Vagina (tissue), 2 donors: ENCODE measurements around the gene KRTAP10-3. TPM values are rescaled to one million over a fixed set of nuclear protein-coding genes. Genes with fewer than 3 reads are reported as not detected.
A peak's percentile ranks its signal among the peaks of the same experiment; 100 is the strongest.
"Not testable (repeated sequence)": the region's sequence is repeated elsewhere in the genome, so short reads cannot be mapped to it uniquely, and the experiment has no call there.

Experiments
- DNase-seq, 2 donors: peaks; one replicate each; pipeline ENCODE4 v3.0.0-alpha.2; 2017; ENCODE audit errors: extremely low spot score in 2 of 2
- H3K27ac ChIP-seq: fragments of 200-600 bp; sonication (generic); one replicate; pipeline ENCODE4 v1.5.1; 2019
- H3K27me3 ChIP-seq: fragments of 200-600 bp; sonication (generic); one replicate; pipeline ENCODE4 v1.5.1; 2019
- H3K36me3 ChIP-seq, 2 donors: fragments of 200-600 bp; sonication (generic); one replicate each; pipeline ENCODE4 v1.5.1; 2017 to 2019
- H3K4me1 ChIP-seq: fragments of 200-600 bp; sonication (generic); one replicate; pipeline ENCODE4 v1.5.1; 2019
- H3K4me3 ChIP-seq, 2 donors: fragments of 200-600 bp; sonication (generic); 1 replicate in 1 of 2; 2 replicates in 1 of 2; pipeline ENCODE4 v1.5.1; 2016 to 2019
- H3K9me3 ChIP-seq: fragments of 200-600 bp; sonication (generic); one replicate; pipeline ENCODE4 v1.5.1; 2019
- POLR2A ChIP-seq, 2 donors: fragments of 450-650 bp; IDR thresholded peaks; one replicate each; pipeline ENCODE4 v1.6.1; 2017; ENCODE audit warnings: antibody characterized with exemption in 2 of 2, mild to moderate bottlenecking in 2 of 2, moderate library complexity in 2 of 2
- POLR2AphosphoS5 ChIP-seq, 2 donors: sonication (generic); formaldehyde crosslinking; IDR thresholded peaks; one replicate each; pipeline ENCODE4 v1.9.0; 2017; ENCODE audit warnings: antibody characterized with exemption in 2 of 2, mild to moderate bottlenecking in 2 of 2, low read depth in 1 of 2; ENCODE audit not compliant: insufficient read depth in 1 of 2
- intact Hi-C: fragments of 100-400 bp; cut with DNase I; formaldehyde crosslinking; loops from one replicate; pipeline ENCODE4 v1.15.1; 2023
- total RNA-seq: library from RNA; depleted of rRNA; stranded (reverse); fragments of >200 nt; gene quantifications from one replicate; pipeline ENCODE4 v1.2.3, GENCODE V29; 2016
- TF ChIP-seq, protein P1 (sequence below), 3 experiments: fragments of 450-650 bp in 2 of 3; fragments of 200-600 bp in 1 of 3; sonication (generic) in 1 of 3; IDR thresholded peaks; one replicate each; pipeline ENCODE4 v1.5.1; 2017 to 2019; ENCODE audit warnings: antibody characterized with exemption in 3 of 3, mild to moderate bottlenecking in 2 of 3, moderate library complexity in 2 of 3

KRTAP10-3 gene
- total RNA-seq, 1 donor from 2014 or later = not detected

DNA sequence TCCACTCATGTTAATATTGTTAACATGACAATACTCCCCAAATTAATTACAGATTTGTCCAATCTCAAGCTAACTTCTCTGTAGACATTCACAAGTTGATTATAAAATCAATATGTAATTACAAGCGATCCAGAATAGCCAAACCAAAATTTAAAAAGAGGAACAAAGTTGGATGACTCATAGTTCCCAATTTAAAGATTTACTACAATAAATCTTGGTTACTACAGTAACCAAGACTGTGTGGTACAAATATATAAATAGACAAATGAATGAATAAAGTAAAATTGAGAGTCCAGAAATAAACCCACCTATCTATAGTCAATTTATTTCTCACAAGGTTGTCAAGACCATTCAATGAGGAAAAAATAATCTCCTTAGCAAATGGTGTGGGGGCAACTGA lies 7.8 kb upstream of the KRTAP10-3 start:
- TF ChIP-seq POLR2AphosphoS5 (IDR thresholded peaks at IDR 0.05; ENCODE audit: insufficient read depth in 1 of 2, low read depth in 1 of 2) (no peak), POLR2A (IDR thresholded peaks at IDR 0.05) (no peak)
- TF ChIP-seq, protein P1, sequence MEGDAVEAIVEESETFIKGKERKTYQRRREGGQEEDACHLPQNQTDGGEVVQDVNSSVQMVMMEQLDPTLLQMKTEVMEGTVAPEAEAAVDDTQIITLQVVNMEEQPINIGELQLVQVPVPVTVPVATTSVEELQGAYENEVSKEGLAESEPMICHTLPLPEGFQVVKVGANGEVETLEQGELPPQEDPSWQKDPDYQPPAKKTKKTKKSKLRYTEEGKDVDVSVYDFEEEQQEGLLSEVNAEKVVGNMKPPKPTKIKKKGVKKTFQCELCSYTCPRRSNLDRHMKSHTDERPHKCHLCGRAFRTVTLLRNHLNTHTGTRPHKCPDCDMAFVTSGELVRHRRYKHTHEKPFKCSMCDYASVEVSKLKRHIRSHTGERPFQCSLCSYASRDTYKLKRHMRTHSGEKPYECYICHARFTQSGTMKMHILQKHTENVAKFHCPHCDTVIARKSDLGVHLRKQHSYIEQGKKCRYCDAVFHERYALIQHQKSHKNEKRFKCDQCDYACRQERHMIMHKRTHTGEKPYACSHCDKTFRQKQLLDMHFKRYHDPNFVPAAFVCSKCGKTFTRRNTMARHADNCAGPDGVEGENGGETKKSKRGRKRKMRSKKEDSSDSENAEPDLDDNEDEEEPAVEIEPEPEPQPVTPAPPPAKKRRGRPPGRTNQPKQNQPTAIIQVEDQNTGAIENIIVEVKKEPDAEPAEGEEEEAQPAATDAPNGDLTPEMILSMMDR (IDR thresholded peaks at IDR 0.05) = no peak
- intact Hi-C loops = no loop called here
- no peak for DNase-seq
- H3K27me3 ChIP-seq = no peaks in the 10 kb centered on the region
- H3K27ac ChIP-seq = no peak overlapping the region
- H3K36me3 ChIP-seq = no peaks in the 10 kb centered on the region
- no peaks in the 10 kb centered on the region for H3K9me3 ChIP-seq
- no peak overlapping the region for H3K4me3 ChIP-seq
- H3K4me1 ChIP-seq = no peaks in the 10 kb centered on the region

DNA sequence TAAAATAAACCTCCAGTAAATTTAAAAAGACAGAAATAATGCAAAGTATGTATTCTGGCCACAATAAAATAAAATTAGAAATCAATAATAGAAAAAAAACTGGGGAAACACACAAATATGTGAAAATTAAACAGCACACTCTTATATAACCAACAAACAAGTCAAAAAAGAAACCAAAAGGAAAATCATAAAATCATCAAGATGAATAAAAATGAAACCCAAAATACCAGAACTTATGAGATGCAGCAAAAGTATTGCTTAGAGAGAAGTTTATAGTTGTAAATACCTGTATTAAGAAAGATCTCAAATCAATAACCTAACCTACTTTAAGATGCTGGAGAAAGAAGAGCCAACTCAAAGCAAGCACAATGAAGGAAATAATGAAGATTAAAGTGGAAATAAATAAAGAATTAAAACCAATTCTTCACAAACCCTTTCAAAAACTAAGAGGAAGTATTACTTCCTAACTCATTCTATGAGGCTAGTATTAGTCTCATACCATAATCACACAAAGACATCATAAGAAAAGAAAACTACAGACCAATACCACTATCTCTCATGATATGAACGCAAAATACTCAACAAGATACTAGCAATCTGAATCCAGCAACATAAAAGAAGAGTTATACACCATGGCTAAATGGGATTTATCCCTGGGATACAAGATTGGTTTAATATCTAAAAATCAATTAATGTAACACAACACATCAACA lies 6.4 kb upstream of the KRTAP10-3 start:
- Histone ChIP-seq H3K9me3 (no peaks in the 10 kb centered on the region), H3K36me3 (no peaks in the 10 kb centered on the region), H3K27me3 (no peaks in the 10 kb centered on the region), H3K4me1 (no peaks in the 10 kb centered on the region), H3K4me3 (no peak overlapping the region), H3K27ac (no peak overlapping the region)
- intact Hi-C loops = no loop called here
- no peak for DNase-seq
- TF ChIP-seq POLR2AphosphoS5 (IDR thresholded peaks at IDR 0.05; ENCODE audit: insufficient read depth in 1 of 2, low read depth in 1 of 2) = no peak
- TF ChIP-seq, protein P1 (IDR thresholded peaks at IDR 0.05) = no peak
- TF ChIP-seq POLR2A (IDR thresholded peaks at IDR 0.05) = no peak

DNA sequence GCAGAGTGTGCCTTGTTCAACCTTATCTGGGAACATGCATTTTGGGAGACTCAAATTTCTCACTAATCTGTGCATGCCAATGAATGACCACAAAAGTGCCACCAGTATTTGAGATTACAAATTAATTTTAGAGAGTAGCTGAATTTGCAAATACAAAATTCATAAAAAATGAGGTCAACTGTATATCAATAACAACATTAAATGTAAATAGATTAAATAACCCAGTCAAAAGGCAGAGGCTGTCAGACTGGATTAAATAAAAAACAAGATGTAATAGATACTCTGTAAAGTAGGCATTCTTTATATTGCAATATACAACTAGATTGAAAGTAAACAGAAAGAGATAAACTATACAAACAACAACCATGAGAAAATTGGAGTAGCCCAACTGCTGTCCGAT lies 5.5 kb upstream of the KRTAP10-3 start:
- no peak overlapping the region for H3K27ac ChIP-seq
- no peak overlapping the region for H3K4me3 ChIP-seq
- no peaks in the 10 kb centered on the region for H3K4me1 ChIP-seq
- no peaks in the 10 kb centered on the region for H3K9me3 ChIP-seq
- H3K36me3 ChIP-seq = no peaks in the 10 kb centered on the region
- no peak for TF ChIP-seq POLR2A (IDR thresholded peaks at IDR 0.05)
- TF ChIP-seq, protein P1 (IDR thresholded peaks at IDR 0.05) = no peak
- no peak for TF ChIP-seq POLR2AphosphoS5 (IDR thresholded peaks at IDR 0.05; ENCODE audit: insufficient read depth in 1 of 2, low read depth in 1 of 2)
- no peak for DNase-seq
- H3K27me3 ChIP-seq = no peaks in the 10 kb centered on the region
- intact Hi-C loops = no loop called here

DNA sequence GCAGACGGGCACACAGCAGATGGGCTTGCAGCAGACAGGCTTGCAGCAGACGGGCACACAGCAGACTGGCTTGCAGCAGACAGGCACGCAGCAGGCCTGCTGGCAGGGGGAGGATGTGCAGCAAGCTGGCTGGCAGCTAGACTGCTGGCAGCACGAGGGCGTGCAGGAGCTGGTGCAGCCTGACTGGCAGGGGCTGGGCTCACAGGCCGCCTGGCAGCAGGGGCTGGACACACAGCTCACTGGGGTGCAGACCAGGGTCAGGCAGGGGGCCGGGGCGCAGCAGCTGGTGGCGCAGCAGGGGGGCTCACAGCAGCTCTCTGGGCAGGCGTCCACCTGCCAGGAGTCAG lies 293 bp downstream of the KRTAP10-3 start:
- DNase-seq = peak in 1 of 2 donors; percentile 40

DNA sequence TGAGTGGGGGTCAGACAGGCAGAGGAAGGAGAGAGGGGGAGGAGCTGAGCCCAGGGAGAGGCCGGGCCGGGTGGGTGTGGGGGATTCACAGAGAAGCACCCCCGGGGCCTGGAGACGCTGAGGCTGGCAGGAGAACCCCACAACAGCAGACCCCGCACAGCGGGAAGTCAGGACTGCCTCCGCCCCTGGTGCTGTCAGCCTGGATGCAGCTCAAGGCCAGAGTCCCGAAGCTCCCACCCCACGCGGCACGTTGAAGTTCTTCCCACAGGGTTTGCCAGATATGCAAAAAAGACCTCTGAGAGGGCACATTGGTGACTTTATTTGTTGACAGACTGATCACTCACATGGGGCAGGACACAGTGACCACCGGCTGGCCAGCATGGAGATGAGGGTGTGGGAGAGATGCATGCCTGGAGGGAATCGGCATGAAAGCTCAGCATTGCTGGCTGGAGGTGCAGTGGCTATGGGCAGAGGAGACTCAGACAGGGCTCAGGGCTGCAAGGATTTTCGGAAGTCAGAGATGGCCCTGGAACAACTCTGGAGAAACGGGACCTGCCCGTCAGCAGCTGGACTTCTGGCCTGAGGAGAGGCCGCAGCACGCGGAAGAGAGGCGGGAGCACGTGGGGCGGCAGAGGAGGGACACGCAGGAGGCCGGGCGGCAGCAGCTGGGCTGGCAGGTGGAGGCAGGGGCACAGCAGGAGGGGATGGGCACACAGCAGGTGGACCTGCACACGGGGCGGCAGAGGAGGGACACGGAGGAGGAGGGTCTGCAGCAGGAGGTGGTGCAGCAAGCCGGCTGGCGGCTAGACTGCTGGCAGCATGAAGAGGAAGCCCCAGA lies 885 bp downstream of the KRTAP10-3 start:
- Histone ChIP-seq H3K27ac (no peak overlapping the region), H3K36me3 (no peaks in the 10 kb centered on the region), H3K4me3 (no peak overlapping the region), H3K9me3 (no peaks in the 10 kb centered on the region), H3K27me3 (no peaks in the 10 kb centered on the region), H3K4me1 (no peaks in the 10 kb centered on the region)
- TF ChIP-seq, protein P1 (IDR thresholded peaks at IDR 0.05) = no peak
- TF ChIP-seq POLR2AphosphoS5 (IDR thresholded peaks at IDR 0.05; ENCODE audit: insufficient read depth in 1 of 2, low read depth in 1 of 2) = no peak
- no peak for TF ChIP-seq POLR2A (IDR thresholded peaks at IDR 0.05)
- intact Hi-C loops = no loop called here
- peak in 1 of 2 donors; percentile 67 for DNase-seq

More for the DNA sequence above, 293 bp downstream of the KRTAP10-3 start:
- H3K9me3 ChIP-seq, H3K27ac ChIP-seq, intact Hi-C loops, H3K4me1 ChIP-seq, H3K36me3 ChIP-seq, H3K4me3 ChIP-seq, H3K27me3 ChIP-seq: not testable (repeated sequence)
